ENCODE measurements around the gene FMO5.

Gene FMO5

DNA sequence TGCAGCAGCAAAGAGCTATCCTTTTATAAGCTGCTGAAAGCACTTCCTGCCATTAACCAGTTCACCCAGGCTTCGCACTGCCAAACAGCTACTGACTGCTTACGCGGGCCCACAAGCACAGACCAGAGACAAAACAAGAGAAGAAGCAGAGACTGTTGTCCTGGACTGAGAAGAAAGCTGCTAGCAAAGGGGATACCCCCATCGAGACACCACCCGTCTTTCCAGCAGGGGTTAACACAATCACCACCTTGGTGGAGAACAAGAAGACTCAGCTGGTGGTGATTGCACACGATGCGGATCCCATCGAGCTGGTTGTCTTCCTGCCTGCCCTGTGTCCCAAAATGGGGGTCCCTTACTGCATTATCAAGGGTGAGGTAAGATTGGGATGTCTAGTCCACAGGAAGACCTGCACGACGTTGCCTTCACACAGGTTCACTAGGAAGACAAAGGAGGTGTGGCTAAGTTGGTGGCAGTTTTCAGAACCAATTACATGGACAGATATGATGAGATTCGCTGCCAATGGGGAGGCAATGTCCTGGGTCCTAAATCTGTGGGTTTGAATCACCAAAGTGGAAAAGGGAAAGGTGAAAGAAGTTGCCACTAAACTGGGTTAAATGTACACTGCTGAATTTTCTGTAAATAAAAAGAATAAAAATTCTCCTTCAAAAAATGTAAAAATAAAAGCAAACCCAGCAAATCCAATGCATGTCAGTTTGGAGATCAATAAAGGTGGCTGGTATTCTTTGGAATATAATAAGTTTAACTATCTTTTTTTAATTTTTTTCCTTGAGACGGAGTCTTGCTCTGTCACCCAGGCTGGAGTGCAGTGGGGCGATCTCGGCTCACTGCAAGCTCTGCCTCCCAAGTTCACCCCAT is 1.2 kb downstream of the FMO5 start:
- H3K4me3 ChIP-seq (ENCODE audit: low read length), result no peak overlapping the region
- no peak for TF ChIP-seq ZNF274 (IDR thresholded peaks at IDR 0.05; ENCODE audit: low read depth, low read length)

DNA sequence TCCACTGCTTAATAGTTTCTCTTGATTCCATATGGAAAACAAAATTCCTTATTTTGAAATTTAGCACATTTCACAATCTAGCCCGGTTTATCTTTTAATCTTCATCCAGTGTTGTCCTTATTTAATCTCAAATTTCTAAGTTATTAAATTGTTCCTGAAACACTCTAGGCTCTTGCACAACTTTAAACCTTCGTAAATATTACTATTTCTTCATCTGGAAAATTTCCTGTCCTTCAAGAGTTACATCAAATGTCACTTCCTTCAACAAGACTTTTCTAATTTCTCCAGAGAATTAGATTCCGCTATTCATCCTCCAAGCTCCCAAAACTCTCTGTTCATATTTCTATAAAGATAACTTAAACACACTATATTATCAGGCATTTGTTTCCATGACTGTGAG is 6.5 kb downstream of the FMO5 start:
- no peak overlapping the region for H3K4me3 ChIP-seq (ENCODE audit: low read length)
- TF ChIP-seq ZNF274 (IDR thresholded peaks at IDR 0.05; ENCODE audit: low read depth, low read length), result no peak

DNA sequence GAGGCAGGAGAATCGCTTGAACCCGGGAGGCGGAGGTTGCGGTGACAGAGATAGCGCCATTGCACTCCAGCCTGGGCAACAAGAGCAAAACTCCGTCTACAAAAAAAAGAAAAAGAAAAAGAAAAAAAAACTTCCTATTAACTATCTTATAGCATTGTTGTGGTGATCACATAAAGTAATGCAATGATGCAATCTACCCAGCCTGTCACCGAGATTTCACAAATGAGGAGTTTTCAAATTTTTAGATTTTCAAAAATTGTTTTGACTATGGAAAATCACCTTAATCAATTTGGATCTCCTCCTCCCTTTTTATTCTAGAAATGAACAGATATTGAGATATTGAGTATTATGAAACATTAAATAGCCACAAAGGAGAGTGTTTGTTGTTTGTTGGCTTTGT is 8.0 kb downstream of the FMO5 start:
- no peak overlapping the region for H3K4me3 ChIP-seq (ENCODE audit: low read length)
- TF ChIP-seq ZNF274 (IDR thresholded peaks at IDR 0.05; ENCODE audit: low read depth, low read length), result no peak

DNA sequence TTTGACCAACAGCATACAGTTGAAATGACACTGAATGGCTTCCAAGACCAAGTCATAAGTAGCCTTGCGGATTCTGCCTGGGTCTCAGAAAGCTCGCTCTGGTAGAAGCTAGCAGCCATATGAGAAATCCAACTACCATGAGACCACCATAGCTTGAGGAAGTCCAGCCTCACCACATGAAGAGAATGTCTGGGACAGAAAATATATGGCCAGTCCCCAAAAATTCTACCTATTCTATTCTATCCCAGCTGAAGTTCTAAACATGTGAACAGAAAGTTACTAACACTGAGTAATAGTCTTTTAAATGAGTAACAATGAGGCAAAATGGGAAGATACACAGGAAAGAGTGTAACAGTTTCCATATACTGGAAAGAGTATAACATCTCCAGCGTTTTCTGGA is 9.0 kb downstream of the FMO5 start:
- TF ChIP-seq ZNF274 (IDR thresholded peaks at IDR 0.05; ENCODE audit: low read depth, low read length), result no peak
- H3K4me3 ChIP-seq (ENCODE audit: low read length), result no peak overlapping the region

DNA sequence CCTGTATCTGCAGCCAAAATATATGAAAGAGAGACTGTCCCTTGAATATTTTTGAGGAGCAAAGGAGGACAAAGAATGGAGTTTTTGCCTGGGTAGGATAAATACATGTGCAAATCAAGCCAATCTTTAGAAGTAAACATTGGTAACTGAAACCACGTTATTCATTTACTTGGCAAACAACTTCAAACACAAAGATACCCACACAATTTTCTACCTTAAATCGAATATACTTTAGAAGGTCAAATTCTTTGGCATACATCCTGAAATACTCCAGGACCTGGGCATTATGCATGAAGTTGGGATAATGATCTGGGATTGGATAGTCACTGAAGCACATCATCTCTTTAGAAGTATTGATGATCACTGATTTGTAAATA is 9.6 kb downstream of the FMO5 start:
- no peak for TF ChIP-seq ZNF274 (IDR thresholded peaks at IDR 0.05; ENCODE audit: low read depth, low read length)
- no peak overlapping the region for H3K4me3 ChIP-seq (ENCODE audit: low read length)

DNA sequence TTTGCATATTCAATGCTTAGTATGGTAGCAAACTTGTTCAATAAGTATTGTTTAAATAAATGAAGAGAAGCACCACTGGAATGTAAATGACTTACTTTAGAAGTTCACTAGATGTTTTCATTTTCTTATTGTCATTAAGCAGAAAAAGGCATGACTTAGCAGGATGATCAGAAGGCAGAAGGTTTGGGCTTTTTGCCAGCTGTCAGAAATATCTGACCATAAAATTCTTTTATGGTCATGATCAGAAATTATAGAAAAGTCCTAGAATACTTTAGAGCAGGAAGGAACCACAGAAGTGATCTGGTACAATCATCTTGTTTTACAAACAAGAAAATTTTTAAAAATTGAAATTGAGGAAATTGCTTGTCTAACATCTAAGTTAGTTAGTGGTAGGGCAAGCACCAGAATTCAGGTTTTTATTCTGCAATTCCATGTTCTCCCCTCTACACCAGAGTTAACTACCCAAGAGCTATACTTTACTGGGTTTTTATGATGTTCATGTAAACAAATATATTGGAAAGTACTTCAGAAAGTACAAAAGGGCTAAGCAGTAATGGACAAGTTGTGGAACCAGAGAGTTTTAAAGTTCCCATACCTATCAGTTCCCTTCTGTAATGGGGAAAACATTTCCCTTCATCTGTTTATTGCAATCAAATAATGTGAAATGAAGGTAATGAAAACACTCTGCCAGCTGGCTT is 10.1 kb downstream of the FMO5 start:
- TF ChIP-seq ZNF274 (IDR thresholded peaks at IDR 0.05; ENCODE audit: low read depth, low read length), result no peak
- no peak overlapping the region for H3K4me3 ChIP-seq (ENCODE audit: low read length)

DNA sequence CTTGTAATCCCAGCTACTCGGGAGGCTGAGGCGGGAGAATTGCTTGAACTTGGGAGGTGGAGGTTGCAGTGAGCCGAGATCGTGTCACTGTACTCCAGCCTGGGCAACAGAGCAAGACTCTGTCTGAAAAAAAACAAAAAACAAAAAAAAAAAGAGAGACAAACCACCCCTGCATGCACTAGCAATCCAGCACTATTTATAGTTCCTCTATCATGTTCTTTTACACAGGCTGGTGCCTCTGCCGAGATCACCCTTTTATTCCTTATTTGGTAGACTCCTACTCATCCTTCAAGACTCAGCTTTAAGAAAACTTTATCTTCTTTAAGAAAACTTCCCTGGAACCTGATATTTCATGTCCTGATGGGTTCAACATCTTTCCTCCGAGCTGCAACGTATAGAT is 10.8 kb downstream of the FMO5 start:
- TF ChIP-seq ZNF274 (IDR thresholded peaks at IDR 0.05; ENCODE audit: low read depth, low read length), result no peak

DNA sequence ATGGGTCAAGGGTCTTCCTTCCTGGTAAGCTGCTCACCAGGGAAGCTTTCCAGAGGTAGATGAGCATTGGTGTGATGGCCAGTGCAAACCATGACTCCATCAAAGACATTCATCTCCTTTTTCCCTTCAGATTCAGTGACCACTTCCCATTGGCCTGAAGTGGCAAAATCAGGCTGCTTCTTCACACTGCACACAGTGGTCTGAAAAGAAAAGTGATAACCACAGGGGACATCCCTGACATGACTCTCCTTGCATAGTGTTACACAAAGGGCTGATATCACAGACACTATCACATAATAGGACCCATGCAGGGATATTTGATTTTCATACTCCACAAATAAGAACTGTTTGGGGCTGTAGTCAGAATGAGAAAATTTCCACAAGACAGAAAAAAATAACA is 11.9 kb downstream of the FMO5 start:
- no peak for TF ChIP-seq ZNF274 (IDR thresholded peaks at IDR 0.05; ENCODE audit: low read depth, low read length)
- H3K4me3 ChIP-seq (ENCODE audit: low read length), result no peak overlapping the region

More for the DNA sequence above, 10.8 kb downstream of the FMO5 start:
- no peak overlapping the region for H3K4me3 ChIP-seq (ENCODE audit: low read length)

DNA sequence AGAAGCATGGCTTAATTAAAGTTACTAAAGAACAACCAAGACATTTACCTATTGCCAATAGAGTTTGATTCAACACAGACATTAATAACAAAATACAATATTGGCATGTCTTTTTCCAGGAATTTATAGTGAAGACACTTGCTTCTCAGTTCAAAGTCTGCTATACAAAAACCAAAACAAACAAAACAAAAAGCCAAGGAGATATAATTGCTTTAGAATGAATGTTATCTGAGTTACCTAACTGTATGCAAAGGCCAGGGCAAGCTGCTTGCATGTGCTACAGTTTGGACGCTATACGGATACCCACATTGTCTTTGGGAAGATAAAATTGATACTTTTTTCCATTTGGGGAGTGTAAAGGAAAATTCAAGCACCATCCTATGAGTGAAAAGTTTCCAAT is 13.6 kb downstream of the FMO5 start:
- H3K4me3 ChIP-seq (ENCODE audit: low read length), result no peak overlapping the region
- no peak for TF ChIP-seq ZNF274 (IDR thresholded peaks at IDR 0.05; ENCODE audit: low read depth, low read length)

DNA sequence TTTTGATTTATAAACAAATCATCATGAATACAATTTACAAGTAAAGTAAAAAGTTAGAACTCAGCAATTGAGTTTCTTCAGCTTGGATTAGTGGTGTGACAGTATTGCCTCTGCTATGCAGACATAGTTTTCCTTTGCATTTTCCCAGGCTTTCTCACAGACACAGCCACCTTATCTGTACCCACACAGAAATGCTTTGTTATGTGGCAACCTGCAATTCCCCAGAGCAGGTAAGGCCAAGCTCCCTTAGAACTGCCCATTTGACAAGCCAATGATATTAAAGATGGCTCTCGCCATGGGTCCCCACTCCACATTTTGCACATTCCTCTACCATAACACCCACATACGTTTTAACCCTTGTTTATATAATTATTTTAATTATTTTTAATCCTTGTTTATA is 14.2 kb downstream of the FMO5 start:
- no peak overlapping the region for H3K4me3 ChIP-seq (ENCODE audit: low read length)
- TF ChIP-seq ZNF274 (IDR thresholded peaks at IDR 0.05; ENCODE audit: low read depth, low read length), result no peak

DNA sequence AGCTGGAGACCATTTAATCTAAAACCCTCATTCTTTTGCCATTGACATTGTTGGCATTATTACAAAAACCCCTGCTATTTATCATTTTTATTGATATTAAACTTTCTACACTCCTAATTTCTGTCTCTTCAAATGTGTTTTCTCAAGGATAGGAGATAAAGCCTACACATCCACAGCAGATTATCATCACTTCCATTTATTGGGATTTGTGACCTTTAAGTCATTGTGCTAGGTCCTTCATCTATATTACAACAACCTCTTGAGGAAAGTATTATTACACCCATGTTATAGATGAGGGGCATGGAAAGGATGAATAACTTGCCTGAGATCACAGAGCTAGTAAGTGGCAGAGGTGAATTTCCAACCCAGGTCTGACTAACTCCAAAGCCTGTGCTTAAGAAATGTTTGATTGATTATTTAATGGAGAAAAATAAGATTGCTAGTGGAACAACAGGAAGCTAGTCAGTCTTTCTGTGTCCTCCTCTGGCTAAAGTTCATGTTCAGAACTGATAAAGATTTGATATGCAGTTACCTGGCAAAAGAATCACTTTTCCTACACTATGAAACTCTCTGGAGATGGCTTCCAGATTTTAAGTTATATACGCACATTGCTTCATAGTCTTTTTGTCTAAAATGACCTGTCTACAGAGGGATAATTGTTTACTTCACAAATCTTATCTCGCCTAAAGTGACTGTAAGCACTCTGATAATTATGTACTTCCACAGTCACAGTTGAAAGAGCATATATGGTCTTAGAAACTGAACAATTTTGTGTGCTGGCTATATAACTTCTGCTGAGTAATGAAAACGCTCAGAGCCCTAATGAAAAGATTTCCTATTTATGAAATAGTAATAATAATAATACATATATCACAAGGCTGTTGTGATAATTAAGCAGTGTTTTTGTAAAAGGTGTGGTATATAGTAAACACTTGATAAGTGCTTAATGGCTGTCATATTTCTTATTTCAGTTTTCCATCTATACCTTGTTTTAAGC is 15.0 kb downstream of the FMO5 start:
- no peak overlapping the region for H3K4me3 ChIP-seq (ENCODE audit: low read length)
- no peak for TF ChIP-seq ZNF274 (IDR thresholded peaks at IDR 0.05; ENCODE audit: low read depth, low read length)

DNA sequence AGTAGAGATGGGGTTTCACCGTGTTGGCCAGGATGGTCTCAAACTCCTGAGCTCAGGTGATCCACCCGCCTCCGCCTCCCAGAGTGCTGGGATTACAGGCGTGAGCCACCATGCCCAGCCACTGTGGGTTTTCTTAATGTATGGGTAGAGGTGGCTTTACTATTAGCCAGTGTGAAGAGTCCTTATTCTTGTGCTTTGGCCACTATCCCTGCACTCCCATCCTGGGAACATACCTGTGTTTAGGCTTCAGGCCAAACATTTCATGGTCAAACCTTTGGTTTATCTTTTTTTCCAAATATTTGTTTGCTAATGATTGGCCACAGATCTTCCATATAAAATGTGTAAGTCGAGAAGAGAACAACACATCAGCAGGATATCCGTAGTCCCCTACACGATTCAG is 16.5 kb downstream of the FMO5 start:
- H3K4me3 ChIP-seq (ENCODE audit: low read length), result no peak overlapping the region
- TF ChIP-seq ZNF274 (IDR thresholded peaks at IDR 0.05; ENCODE audit: low read depth, low read length), result no peak

DNA sequence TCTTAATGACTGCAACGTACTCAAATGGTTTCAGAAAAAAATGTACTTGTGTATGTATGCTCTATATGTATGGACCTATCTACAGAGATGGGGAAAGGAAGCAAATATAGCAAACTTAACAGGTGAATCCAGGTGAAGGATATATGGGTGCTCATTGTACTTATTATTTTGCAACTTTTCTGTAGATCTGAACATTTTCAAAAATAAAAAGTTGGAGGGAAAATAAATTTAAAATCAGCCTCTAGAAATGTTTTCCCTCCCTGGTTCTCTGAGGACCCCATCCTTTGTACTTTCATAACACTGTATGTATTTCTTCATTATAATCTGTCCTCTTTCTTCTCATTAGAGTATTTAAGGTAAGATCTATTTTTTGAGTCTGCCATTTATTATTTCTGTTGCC is 17.9 kb downstream of the FMO5 start:
- no peak for TF ChIP-seq ZNF274 (IDR thresholded peaks at IDR 0.05; ENCODE audit: low read depth, low read length)
- no peak overlapping the region for H3K4me3 ChIP-seq (ENCODE audit: low read length)

DNA sequence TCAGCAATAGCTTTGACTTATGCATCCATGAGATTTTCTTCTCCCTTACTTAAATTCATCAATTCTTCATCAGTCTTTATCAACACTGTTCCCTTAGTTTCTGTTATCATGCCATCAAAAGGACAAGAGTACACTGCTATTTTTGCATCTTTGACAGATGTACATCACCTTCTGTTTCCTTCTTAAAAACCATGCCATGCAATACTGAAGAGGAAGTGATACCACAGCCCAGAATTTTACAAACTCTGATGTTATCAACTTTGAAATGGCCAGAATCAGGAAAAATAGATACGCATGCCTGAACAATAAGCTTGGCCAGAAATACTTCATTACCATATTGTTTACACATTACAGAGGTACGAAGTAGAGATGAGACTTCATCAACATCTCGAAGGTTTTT is 21.1 kb downstream of the FMO5 start:
- H3K4me3 ChIP-seq (ENCODE audit: low read length), result no peak overlapping the region
- no peak for TF ChIP-seq ZNF274 (IDR thresholded peaks at IDR 0.05; ENCODE audit: low read depth, low read length)

Measured in GM08714 (cell line).